Measurements from ENCODE around the gene AKIP1.
A peak's percentile ranks its signal among the peaks of the same experiment; 100 is the strongest.
"Not testable (repeated sequence)": the region's sequence is repeated elsewhere in the genome, so short reads cannot be mapped to it uniquely, and the experiment has no call there.

Gene AKIP1, protein sequence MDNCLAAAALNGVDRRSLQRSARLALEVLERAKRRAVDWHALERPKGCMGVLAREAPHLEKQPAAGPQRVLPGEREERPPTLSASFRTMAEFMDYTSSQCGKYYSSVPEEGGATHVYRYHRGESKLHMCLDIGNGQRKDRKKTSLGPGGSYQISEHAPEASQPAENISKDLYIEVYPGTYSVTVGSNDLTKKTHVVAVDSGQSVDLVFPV

DNA sequence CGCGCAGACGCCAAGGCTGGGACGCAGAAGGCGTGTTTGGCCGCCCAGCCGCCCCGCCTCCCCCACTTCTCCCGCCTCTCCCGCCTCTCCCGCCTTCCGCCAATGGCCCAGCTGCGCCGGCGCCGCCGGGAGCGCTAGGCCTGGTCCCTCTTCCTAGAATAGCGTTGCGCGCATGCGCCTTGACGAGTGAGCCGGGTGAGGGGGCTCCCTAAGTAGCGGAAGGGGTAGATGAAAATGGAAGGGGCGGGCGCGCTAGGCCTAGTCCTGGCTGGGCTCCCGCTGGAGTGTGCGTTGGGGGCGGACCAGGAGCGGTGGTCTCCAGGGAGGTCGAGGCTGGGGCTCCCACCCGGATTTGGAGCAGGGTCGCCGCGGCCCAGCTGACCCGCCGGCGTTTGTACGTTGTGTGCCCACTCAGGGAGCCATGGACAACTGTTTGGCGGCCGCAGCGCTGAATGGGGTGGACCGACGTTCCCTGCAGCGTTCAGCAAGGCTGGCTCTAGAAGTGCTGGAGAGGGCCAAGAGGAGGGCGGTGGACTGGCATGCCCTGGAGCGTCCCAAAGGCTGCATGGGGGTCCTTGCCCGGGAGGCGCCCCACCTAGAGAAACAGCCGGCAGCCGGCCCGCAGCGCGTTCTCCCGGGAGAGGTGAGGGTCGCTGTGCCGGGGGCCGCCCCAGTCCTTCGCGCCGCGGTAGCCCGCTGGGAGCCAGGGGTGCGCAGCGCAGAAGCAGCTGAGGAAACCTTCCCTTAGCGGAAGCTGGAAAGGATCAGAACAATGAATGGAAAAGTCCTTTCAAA, at the start of gene AKIP1:
AKIP1 (plus strand) TSS at position 161 of the 795 bp plus-strand sequence; CDS start at position 422, 261 bp downstream.
- peak; percentile 76 for DNase-seq

DNA sequence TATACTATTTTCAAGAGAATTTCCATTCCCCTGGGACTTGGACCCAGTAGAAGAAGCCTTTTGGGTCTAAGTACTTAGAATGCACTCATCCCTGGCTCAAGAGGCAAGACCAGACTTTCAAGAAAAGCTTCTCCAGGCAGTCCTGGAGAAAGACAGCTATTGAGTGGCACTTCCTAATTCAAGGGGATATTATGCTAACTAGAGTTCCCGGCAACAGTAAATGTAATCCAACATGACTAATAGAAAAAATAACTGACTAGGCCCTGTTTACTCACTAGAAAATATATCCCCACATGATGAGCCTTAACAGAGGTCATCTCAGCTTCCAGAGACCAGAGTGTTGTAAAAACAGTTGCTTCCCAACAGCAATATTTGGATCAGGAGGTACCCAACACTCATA, 47.2 kb upstream of the AKIP1 start:
- no peak for DNase-seq

DNA sequence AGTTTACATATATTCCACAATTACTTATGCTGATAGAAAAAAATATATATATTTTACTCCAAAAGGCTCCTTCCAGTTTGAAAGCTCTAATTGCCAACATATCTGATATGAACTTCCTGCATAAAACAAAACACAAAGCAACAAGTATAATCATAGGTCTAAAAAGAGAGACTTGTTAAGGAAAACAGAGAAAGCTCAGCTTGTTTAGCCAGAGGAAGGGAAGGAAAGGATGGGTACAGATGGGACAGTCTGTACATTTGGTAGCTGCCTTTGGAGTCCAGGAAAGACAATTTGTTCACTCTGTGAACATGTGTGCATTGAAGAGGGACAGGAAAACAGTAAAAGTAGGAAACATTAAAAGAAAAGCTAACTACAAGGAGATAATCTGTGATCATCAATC, 45.7 kb upstream of the AKIP1 start:
- DNase-seq, result no peak

DNA sequence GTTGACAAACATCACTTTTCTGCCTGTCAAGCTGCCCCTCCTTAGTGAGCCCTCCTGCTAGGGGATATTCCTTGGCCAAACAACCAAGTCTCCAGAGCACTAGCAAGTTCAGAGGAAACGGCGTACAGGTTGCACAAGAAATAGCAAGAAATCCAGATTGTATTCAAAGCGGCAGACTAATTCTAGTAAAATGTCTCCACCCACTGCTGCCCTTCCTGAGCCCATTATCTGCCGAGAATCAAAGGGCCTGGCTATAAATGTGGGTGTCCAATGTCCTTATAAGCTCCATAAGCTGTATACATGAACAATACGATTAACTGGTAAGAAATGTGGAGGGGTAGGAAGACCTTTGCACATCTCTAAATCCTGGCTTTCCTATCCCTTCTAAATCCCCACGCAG, 44.0 kb upstream of the AKIP1 start:
- DNase-seq, result no peak

DNA sequence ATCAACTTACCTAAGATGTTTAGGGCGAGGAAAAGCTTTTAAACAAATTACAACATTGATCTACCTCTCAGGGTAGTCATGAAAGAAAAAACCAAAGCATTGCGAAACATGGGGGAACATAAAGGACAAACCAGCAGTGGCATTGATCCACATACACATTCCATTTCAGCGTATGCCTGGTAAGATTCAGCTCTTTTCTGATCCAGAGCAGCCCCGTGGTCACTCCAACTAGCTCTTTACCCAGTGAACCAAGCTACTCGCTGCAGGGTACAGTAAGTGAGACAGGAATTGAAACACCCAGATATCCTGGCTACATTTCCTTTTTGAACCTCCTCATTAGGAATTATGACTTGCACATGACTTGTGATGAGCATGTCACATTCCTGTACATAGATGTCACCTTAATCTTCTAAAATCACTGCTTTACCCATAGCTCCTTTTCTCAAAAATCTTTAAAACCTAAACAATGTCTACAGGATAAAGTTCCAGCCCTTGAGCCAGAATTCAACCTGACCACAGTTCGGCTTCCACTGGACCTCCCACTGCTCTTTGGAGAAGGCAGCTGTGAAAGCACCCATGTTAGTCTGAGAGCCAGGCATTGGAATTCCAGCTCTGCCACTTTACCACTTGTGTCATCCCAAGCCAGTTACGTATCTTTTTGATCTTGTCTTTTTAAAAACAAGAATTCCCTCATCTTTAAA, 42.9 kb upstream of the AKIP1 start:
- no peak for DNase-seq

DNA sequence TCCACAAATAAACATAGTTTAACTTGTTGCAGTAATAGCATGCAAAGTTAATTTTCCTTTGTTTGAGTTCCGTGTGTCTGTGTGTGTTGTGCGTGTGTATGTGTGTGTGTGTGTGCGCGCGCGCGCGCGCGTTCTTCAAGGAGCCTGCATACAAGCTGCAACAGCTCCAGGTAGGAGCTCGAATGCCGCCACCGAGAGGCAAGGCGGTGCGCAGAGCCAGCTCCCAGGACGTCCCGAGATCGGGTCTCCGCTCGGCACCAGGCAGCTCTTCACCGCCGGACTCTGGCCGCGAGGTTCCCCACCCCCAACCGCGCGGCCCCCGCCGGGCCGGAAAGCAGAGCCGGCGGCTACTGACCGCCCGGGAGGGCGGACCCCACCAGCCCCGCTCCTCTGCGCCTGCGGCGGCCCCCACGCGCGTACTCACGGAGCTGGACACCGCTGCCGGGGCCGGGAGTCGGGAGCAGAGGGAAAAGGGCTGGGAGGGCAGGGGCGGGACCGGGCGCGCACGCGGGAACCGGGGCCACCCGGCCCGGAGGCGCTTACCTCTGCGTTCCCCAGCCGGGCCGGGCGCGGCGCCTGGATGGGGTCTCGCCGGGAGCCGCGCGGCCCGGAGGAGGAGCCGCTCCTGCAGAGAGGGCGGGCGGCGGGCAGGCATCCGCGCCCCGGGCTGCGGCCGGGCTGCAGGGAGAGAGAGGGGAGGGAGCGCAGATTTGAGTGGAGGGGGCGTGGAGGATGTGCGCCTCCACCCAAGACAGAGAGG, 40.4 kb upstream of the AKIP1 start:
- DNase-seq, result no peak

DNA sequence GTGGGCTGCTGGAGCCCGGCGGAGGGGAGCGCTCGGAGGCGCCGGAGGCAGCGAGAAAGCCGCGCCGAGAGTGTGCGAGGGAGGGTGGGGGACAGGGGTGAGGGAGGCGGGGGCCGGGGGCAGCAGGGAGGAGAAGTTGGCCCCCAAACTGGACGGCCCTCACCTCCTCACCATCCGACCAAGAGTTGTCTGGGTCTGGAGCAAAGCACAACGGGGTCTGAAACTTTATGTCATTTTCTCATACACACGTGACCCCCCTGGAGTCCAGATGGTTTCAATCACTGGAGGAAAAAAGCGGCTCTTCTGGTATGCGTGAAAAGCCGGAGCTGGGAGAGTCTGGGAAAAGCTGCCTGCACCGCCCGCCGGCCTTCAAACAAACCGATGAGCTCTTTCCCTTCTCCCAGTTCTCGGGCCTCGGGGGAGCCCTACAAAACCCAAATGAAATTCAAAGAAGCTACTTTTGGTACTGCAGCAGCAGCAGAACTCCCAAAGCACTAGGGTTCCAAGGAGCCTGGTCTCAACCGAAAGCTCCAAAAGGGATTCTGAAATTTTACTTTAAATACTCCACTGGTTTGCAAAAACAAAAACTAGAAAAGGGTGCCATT, 39.7 kb upstream of the AKIP1 start:
- no peak for DNase-seq

DNA sequence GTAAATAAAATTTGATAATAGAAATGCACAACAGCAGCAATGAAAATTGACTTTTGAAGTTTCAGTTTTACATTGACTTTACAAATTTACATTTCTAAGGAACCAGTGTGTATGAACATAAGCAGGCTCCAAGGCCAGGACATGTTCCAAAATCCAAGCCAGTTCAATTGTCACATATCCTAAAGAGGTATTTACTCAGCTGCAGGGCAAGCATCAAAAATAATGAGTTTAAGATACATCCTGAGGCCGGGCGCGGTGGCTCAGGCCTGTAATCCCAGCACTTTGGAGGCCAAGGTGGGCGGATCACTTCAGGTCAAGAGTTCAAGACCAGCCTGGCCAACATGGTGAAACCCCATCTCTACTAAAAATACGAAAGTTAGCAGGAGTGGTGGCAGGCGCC, 39.0 kb upstream of the AKIP1 start:
- no peak for DNase-seq

DNA sequence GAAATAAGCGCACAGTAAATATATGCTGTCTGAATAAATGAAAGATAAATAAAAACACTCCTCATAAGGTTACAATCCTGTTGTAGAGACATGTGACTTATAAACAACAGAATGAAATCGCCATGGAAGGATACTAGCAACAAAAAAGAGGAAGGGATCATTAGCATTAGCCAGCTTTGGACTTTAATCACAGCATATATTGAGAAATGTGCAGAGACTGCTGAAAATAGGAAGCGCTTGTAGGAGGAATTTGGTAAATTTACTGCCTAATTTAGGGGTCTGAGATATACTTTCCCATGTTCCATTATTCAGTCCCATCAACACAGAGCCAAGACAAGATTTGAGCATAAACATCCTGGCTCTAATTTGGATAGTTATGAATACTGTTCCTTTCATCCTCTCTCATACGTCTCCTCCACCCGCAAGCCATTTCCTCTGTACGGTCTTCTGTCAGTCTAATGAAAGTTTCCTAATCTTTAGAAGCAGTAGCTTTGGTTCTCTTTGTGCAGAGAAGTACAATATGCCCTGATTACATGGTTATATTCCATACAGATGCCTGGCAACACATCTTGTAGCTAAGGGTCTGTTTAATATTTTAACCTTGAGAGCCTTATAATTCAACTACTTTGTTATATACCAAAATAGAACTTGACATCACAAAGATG, 37.1 kb upstream of the AKIP1 start:
- no peak for DNase-seq

DNA sequence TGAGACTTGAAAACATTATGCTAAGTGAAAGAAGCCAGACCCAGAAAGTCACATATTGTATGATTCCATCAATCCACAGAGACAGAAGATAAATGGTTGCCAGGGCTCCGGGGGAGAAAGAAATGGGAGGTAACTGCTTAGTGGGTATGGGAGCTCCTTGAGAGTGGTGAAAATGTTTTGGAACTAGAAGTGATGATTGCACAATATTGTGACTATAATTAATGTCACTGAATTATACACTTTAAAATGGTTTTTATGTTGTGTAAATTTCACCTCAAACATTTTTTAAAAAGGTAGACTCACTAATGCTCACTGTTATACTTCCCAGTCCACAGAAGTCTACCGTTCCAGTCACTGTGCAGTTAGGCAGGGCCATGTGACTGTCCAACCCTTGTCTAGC, 32.2 kb upstream of the AKIP1 start:
- DNase-seq, result no peak

DNA sequence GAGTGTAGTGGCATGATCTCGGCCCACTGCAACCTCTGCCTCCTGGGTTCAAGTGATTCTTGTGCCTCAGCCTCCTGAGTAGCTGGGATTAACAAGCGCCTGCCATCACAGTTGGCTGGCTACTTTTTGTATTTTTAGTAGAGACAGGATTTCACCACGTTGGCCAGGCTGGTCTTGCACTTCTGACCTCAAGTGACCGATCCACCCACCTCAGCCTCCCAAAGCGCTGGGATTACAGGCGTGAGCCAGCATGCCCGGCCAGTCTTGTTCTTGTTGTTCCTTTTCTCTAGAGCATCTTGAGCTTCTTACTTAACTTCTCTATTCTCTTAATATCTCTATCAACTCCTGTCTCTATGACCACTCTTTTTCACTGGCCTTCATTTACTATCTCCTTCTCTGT, 29.4 kb upstream of the AKIP1 start:
- DNase-seq, result not testable (repeated sequence)

DNA sequence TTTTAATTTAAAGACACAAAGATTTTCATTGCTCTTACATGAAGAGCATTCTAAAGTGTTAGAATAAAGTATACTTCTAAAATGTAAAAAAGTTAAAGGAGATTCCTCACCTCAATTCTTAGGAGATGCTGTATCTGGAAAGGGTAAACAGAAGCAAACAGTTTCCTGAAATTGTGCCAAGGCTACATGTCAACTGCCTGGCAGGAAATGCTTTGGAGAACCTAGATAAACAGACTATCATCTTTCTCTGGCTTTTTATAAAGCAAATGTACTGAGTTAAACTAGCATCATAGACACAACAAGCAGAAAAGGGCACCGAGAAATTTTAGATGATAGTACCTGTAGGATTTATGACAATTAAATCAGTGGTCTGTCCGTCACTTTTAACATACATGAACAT, 24.7 kb upstream of the AKIP1 start:
- no peak for DNase-seq

DNA sequence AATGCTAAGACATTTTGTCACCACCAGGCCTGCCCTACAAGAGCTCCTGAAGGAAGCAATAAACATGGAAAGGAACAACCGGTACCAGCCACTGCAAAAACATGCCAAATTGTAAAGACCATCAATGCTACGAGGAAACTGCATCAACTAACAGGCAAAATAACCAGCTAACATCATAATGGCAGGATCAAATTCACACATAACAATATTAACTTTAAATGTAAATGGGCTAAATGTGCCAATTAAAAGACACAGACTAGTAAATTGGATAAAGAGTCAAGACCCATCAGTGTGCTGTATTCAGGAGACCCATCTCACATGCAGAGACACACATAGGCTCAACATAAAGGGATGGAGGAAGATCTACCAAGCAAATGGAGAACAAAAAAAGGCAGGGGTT, 19.8 kb upstream of the AKIP1 start:
- not testable (repeated sequence) for DNase-seq

DNA sequence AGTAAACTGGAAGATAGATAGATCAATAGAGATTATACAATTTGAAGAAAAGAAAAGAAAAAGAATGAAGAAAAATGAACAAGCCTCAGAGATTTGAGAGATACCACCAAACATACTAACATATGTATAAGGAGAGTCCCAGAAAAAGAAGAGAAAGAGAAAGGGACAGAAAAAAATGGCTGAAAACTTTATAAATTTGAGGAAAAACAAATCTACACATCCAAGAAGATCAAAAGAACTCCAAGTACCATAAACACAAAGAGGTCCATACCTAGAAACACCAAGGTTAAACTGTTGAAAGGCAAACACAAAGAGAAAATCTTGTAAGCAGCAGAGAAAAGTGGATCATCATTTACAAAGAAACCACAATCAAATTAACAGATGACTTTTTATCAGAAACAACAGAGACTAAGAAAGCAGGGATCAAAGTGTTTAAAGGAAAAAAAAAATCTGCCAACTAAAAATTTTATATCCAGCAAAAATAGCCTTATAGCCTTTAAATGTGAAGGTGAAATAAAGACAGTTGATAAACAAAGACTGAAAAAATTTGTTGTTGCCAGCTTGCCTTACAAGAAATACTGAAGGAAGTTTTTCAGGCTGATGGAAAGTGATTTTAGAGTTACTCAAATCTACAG, 11.8 kb upstream of the AKIP1 start:
- no peak for DNase-seq

DNA sequence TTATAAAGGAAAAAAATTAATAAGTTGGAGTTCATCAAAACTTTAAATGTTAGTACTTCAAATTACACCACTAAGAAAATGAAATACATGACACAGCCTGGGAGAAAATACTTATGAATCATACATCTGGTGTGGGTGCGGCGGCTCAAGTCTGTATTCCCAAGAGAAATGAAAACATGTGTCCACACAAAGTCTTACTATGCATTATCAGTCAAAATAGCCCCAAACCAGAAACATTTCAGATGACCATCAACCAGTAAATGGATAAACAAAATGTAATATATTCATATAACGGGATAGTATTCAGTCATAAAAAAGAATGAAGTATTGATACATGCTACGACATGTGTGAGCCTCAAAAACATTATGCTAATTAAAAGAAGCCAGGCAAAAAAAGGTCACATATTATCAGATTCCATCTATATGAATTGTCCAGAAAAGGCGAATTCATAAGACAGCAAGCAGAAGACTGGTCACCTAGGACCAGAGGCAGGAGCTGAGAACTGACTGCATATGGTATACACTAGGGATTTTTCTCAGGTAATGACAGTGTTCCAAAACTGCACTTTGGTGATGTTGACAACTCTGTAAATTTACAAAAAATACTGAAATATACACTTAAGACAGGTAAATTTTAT, 5.3 kb upstream of the AKIP1 start:
- no peak for DNase-seq

DNA sequence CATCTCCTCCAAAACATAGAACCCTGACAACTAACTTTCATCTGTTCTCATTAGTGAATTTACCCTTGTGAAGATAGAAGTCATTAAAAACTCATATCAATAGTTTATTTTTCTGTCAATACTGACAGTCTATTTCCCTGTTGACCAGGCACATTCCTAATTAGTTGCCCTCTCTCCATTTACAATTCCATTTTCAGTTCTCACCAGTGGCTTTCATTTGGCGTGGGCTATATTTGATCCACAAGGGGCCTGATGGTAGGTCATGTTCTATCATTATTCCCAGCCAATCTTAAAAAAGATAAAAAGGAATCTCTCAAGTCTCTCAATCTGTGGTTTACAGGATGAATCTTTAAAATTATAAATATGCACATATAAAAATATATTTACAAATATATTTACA, 3.9 kb upstream of the AKIP1 start:
- no peak for DNase-seq

DNA sequence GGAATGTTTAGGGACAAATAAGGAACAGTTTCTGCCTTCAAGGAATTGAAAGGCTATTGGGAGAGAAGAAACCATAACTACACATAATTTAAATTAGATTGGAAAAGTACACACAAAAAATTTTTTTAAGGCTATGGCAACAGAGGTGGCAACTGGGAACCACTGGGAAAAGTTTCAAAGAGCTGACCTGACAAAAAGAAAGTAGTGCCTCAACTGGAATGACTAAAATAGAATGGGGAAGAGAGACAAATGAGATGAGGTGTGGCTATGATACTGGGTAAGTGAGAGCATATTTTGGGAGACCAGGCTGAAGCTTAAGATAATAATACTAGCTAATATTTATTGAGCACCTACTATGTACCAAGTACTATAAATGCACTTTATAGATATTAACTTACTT, 2.9 kb upstream of the AKIP1 start:
- no peak for DNase-seq

DNA sequence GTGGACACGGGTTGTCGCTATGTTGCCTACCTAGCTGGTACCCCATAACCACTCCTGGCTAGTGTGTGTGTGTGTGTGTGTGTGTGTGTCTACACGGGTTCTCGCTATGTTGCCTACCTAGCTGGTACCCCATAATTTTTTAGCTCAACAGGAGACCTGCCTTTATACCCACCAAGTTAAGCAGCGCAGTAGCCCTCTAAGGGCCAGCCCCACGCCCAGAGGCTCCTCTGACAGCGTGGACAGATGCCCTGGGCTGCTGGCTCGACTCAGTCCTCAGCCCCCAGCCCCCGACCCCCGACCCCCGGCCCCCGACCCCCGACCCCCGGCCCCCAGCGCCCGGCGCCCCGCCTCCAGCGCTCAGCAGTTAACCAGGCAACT, 351 bp upstream of the AKIP1 start:
- no peak for DNase-seq

DNA sequence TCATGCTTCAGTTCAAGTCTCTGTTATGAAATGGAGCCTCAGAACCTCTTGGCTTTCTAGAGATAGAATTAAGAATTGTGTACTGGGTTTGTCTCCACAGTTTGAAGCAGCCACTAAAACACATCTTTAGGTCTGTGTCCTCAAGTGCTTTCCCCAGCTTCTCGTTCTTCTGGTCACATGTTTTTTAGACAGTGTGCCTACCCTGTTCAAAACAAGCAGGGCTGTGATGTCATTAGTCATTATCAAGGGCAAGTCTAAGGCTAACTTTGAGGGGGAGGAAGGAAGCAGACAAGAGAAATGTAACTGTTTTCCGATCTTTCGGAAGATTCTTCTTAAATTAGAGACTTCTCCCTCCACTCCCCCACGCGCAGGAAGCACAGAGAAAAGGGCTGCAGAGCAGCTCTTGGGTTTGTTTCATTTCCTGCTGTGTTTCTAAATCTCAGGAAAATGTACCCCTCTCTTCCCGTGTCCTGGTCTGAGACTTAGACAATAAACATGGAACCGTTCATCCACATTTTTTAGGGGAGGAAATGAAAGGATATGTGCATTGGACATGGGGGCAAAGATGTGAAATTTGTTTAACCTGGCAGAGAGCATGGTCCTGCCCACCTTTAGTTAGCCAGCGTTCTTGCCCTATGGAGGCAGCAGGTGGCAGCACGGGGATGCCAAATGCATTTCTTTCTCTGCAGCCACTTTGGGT, 3.1 kb downstream of the AKIP1 start:
- DNase-seq, result peak; percentile 11

DNA sequence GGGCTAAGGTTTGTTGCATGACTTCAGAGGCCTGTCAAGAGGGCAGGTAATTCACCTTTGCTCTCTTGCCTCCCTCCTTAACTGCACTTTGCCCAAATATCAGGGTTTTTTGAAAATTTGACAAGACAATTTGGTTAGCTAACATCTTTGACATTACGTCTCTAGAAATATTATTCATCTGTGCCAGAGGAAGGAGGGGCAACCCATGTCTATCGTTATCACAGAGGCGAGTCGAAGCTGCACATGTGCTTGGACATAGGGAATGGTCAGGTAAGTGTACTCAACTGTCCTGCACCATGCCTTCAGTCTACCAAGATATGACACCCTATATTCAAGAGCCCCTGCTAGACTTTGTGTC, 3.7 kb downstream of the AKIP1 start:
- DNase-seq, result no peak
